GM23338 (cell line): ENCODE data around the gene HBZ. TPM values are rescaled to one million over a fixed set of nuclear protein-coding genes. Genes with fewer than 3 reads are reported as not detected.

Experiments used
- ATAC-seq: fragments of 200-7000 bp; cut with Tn5 transposase; 3 replicates; pipeline ENCODE4 v1.9.1; 2020
- DNase-seq: peaks from one replicate; pipeline ENCODE4 v3.0.0-alpha.2; 2015; ENCODE audit warnings: low spot score
- H2AFZ ChIP-seq: fragments of 200-600 bp; sonication (generic); 2 replicates; pipeline ENCODE4 v1.8.0; 2016; ENCODE audit warnings: antibody characterized with exemption, mild to moderate bottlenecking, moderate library complexity
- H3F3A ChIP-seq: fragments of 200-600 bp; sonication (generic); replicated peaks from 2 replicates; pipeline ENCODE4 v1.8.0; 2017; ENCODE audit warnings: antibody characterized with exemption, mixed run types, low read depth
- H3K27ac ChIP-seq: fragments of 200-600 bp; sonication (generic); 2 replicates; pipeline ENCODE4 v1.6.1; 2016; ENCODE audit warnings: low read depth
- H3K27me3 ChIP-seq: fragments of 200-600 bp; sonication (generic); 2 replicates; pipeline ENCODE4 v1.8.0; 2016; ENCODE audit warnings: mild to moderate bottlenecking, mixed run types, moderate library complexity; ENCODE audit not compliant: insufficient read depth
- H3K36me3 ChIP-seq: fragments of 200-600 bp; sonication (generic); 2 replicates; pipeline ENCODE4 v1.8.0; 2016; ENCODE audit warnings: mild to moderate bottlenecking; ENCODE audit not compliant: insufficient read depth
- H3K4me1 ChIP-seq: fragments of 200-600 bp; sonication (generic); 2 replicates; pipeline ENCODE4 v1.8.0; 2016; ENCODE audit warnings: mild to moderate bottlenecking, moderate library complexity; ENCODE audit not compliant: insufficient read depth
- H3K4me2 ChIP-seq: fragments of 200-600 bp; sonication (generic); 2 replicates; pipeline ENCODE4 v1.7.1; 2017; ENCODE audit warnings: mixed run types
- H3K4me3 ChIP-seq: fragments of 200-600 bp; sonication (generic); 2 replicates; pipeline ENCODE4 v1.6.1; 2016; ENCODE audit warnings: mixed run types
- H3K79me2 ChIP-seq: fragments of 200-600 bp; sonication (generic); replicated peaks from 2 replicates; pipeline ENCODE4 v1.8.0; 2017; ENCODE audit warnings: mild to moderate bottlenecking; ENCODE audit not compliant: insufficient read depth
- H3K9me2 ChIP-seq: fragments of 200-600 bp; sonication (generic); 2 replicates; pipeline ENCODE4 v1.8.0; 2017; ENCODE audit not compliant: insufficient read depth
- H4K20me1 ChIP-seq: fragments of 200-600 bp; sonication (generic); replicated peaks from 2 replicates; pipeline ENCODE4 v1.8.0; 2017; ENCODE audit warnings: mild to moderate bottlenecking; ENCODE audit not compliant: insufficient read depth
- H3K27ac Mint-ChIP-seq: 2 replicates; pipeline ENCODE4 v1.8.0; 2020; ENCODE audit warnings: inconsistent platforms, mild to moderate bottlenecking, moderate library complexity, mixed read lengths
- H3K27me3 Mint-ChIP-seq: 3 replicates; pipeline ENCODE4 v1.8.0; 2022; ENCODE audit warnings: low read depth, mild to moderate bottlenecking, moderate library complexity, mixed read lengths, inconsistent platforms; ENCODE audit not compliant: insufficient read depth, poor library complexity
- H3K36me3 Mint-ChIP-seq: 3 replicates; pipeline ENCODE4 v1.8.0; 2021; ENCODE audit warnings: low read depth, mild to moderate bottlenecking, inconsistent platforms, moderate library complexity, mixed read lengths
- H3K4me1 Mint-ChIP-seq: 3 replicates; pipeline ENCODE4 v1.8.0; 2020; ENCODE audit warnings: mild to moderate bottlenecking, inconsistent platforms, mixed read lengths
- H3K4me3 Mint-ChIP-seq: 3 replicates; pipeline ENCODE4 v1.8.0; 2021; ENCODE audit warnings: moderate library complexity, mild to moderate bottlenecking, inconsistent platforms, mixed read lengths
- H3K9me3 Mint-ChIP-seq: 3 replicates; pipeline ENCODE4 v1.8.0; 2020; ENCODE audit warnings: moderate library complexity, mild to moderate bottlenecking, inconsistent platforms, mixed read lengths
- CREB1 ChIP-seq: fragments of 250-450 bp; sonication (Bioruptor Pico); IDR thresholded peaks from 2 replicates; pipeline ENCODE4 v1.5.0; 2020; ENCODE audit warnings: low read depth, mild to moderate bottlenecking, moderate library complexity
- EZH2 ChIP-seq: fragments of 200-600 bp; sonication (generic); IDR thresholded peaks from one replicate; pipeline ENCODE4 v1.8.0; 2017; ENCODE audit warnings: antibody characterized with exemption, mild to moderate bottlenecking, low read depth; ENCODE audit not compliant: unreplicated experiment
- JUNB ChIP-seq: IDR thresholded peaks from one replicate; pipeline ENCODE4 v1.6.1; 2016; ENCODE audit warnings: antibody characterized with exemption; ENCODE audit not compliant: unreplicated experiment
- NANOG ChIP-seq: IDR thresholded peaks from 2 replicates; pipeline ENCODE4 v1.6.1; 2016; ENCODE audit warnings: antibody characterized with exemption, borderline replicate concordance
- REST ChIP-seq: IDR thresholded peaks from one replicate; pipeline ENCODE4 v1.6.1; 2018; ENCODE audit warnings: antibody characterized with exemption; ENCODE audit not compliant: unreplicated experiment
- ZNF114 ChIP-seq: fragments of 250-450 bp; sonication (Bioruptor Pico); IDR thresholded peaks from 2 replicates; pipeline ENCODE4 v1.5.0; 2020; ENCODE audit warnings: mild to moderate bottlenecking, moderate library complexity
- polyA plus RNA-seq: library from polyadenylated mRNA; unstranded; fragments of >200 nt; fragmentation: Nextera tagmentation; extraction: Ambion mirVana; gene quantifications from 2 replicates; pipeline ENCODE4 v1.2.1, GENCODE V29; 2016
- total RNA-seq: library from RNA; depleted of rRNA; stranded (reverse); fragments of >200 nt; shearing (Covaris generic); gene quantifications from 2 replicates; pipeline ENCODE4 v1.2.3, GENCODE V29; 2014
- TF ChIP-seq, protein P1 (sequence below): IDR thresholded peaks from 2 replicates; pipeline ENCODE4 v1.6.1; 2016; ENCODE audit warnings: antibody characterized with exemption
- TF ChIP-seq, protein P2 (sequence below), 2 experiments: fragments of 200-600 bp in 1 of 2; sonication (generic) in 1 of 2; conservative IDR thresholded peaks; 2 replicates each; pipeline versions ENCODE4 v1.5.1 to v1.6.1; 2016 to 2017; ENCODE audit warnings: antibody characterized with exemption in 2 of 2, low read depth in 2 of 2, mild to moderate bottlenecking in 2 of 2, moderate library complexity in 1 of 2
- TF ChIP-seq, protein P3 (sequence below): fragments of 250-450 bp; sonication (Bioruptor Pico); IDR thresholded peaks from 2 replicates; pipeline ENCODE4 v1.5.0; 2020; ENCODE audit warnings: mild to moderate bottlenecking, moderate library complexity

Gene HBZ
- total and polyA plus RNA-seq, 2 experiments from 2014 or later, result 0.39 TPM; not detected in 1

DNA sequence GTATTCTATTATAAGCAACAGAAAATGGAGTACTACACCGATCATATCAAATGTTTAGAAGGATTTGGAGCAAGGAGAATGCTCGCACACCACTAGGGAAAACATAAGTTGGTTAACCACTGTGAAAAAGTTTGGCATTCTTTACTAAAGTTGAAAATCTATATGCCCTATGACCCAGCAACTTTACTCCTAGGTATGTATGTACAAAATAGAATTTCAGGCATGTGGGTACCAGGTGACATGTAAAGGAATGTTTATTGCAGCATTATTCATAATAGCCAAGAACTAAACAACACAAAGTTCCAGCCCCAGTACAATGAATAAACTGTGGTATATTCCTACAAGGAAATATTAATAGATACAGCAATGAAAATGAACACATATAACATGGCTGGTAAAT, 5.8 kb upstream of the HBZ start (continued):
- TF ChIP-seq REST (no peak), ZNF114 (CRISPR knock-in tag) (no peak)

GRCh38 chr16:149024-149660, 3.3 kb upstream of the HBZ start:
- TF ChIP-seq, protein P1, sequence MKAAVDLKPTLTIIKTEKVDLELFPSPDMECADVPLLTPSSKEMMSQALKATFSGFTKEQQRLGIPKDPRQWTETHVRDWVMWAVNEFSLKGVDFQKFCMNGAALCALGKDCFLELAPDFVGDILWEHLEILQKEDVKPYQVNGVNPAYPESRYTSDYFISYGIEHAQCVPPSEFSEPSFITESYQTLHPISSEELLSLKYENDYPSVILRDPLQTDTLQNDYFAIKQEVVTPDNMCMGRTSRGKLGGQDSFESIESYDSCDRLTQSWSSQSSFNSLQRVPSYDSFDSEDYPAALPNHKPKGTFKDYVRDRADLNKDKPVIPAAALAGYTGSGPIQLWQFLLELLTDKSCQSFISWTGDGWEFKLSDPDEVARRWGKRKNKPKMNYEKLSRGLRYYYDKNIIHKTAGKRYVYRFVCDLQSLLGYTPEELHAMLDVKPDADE, result no peak
- no peak for TF ChIP-seq EZH2
- TF ChIP-seq NANOG, result no peak
- TF ChIP-seq CREB1 (CRISPR knock-in tag), result no peak
- TF ChIP-seq, protein P2, sequence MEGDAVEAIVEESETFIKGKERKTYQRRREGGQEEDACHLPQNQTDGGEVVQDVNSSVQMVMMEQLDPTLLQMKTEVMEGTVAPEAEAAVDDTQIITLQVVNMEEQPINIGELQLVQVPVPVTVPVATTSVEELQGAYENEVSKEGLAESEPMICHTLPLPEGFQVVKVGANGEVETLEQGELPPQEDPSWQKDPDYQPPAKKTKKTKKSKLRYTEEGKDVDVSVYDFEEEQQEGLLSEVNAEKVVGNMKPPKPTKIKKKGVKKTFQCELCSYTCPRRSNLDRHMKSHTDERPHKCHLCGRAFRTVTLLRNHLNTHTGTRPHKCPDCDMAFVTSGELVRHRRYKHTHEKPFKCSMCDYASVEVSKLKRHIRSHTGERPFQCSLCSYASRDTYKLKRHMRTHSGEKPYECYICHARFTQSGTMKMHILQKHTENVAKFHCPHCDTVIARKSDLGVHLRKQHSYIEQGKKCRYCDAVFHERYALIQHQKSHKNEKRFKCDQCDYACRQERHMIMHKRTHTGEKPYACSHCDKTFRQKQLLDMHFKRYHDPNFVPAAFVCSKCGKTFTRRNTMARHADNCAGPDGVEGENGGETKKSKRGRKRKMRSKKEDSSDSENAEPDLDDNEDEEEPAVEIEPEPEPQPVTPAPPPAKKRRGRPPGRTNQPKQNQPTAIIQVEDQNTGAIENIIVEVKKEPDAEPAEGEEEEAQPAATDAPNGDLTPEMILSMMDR (conservative IDR thresholded peaks at IDR 0.05; ENCODE audit: low read depth in 2 of 2), result no peak
- TF ChIP-seq, protein P3, sequence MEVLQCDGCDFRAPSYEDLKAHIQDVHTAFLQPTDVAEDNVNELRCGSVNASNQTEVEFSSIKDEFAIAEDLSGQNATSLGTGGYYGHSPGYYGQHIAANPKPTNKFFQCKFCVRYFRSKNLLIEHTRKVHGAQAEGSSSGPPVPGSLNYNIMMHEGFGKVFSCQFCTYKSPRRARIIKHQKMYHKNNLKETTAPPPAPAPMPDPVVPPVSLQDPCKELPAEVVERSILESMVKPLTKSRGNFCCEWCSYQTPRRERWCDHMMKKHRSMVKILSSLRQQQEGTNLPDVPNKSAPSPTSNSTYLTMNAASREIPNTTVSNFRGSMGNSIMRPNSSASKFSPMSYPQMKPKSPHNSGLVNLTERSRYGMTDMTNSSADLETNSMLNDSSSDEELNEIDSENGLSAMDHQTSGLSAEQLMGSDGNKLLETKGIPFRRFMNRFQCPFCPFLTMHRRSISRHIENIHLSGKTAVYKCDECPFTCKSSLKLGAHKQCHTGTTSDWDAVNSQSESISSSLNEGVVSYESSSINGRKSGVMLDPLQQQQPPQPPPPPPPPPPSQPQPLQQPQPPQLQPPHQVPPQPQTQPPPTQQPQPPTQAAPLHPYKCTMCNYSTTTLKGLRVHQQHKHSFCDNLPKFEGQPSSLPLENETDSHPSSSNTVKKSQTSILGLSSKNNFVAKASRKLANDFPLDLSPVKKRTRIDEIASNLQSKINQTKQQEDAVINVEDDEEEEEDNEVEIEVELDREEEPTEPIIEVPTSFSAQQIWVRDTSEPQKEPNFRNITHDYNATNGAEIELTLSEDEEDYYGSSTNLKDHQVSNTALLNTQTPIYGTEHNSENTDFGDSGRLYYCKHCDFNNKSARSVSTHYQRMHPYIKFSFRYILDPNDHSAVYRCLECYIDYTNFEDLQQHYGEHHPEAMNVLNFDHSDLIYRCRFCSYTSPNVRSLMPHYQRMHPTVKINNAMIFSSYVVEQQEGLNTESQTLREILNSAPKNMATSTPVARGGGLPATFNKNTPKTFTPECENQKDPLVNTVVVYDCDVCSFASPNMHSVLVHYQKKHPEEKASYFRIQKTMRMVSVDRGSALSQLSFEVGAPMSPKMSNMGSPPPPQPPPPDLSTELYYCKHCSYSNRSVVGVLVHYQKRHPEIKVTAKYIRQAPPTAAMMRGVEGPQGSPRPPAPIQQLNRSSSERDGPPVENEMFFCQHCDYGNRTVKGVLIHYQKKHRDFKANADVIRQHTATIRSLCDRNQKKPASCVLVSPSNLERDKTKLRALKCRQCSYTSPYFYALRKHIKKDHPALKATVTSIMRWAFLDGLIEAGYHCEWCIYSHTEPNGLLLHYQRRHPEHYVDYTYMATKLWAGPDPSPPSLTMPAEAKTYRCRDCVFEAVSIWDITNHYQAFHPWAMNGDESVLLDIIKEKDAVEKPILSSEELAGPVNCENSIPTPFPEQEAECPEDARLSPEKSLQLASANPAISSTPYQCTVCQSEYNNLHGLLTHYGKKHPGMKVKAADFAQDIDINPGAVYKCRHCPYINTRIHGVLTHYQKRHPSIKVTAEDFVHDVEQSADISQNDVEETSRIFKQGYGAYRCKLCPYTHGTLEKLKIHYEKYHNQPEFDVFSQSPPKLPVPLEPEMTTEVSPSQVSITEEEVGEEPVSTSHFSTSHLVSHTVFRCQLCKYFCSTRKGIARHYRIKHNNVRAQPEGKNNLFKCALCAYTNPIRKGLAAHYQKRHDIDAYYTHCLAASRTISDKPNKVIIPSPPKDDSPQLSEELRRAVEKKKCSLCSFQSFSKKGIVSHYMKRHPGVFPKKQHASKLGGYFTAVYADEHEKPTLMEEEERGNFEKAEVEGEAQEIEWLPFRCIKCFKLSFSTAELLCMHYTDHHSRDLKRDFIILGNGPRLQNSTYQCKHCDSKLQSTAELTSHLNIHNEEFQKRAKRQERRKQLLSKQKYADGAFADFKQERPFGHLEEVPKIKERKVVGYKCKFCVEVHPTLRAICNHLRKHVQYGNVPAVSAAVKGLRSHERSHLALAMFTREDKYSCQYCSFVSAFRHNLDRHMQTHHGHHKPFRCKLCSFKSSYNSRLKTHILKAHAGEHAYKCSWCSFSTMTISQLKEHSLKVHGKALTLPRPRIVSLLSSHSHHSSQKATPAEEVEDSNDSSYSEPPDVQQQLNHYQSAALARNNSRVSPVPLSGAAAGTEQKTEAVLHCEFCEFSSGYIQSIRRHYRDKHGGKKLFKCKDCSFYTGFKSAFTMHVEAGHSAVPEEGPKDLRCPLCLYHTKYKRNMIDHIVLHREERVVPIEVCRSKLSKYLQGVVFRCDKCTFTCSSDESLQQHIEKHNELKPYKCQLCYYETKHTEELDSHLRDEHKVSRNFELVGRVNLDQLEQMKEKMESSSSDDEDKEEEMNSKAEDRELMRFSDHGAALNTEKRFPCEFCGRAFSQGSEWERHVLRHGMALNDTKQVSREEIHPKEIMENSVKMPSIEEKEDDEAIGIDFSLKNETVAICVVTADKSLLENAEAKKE (CRISPR knock-in tag), result no peak
- TF ChIP-seq ZNF114 (CRISPR knock-in tag), result no peak
- no peak for TF ChIP-seq JUNB
- no peak overlapping the region for H3K4me3 ChIP-seq
- no peak overlapping the region for H3K4me2 ChIP-seq
- H3K27me3 ChIP-seq, result peaks cover 31% of the 10 kb centered on the region
- no peaks in the 10 kb centered on the region for H4K20me1 ChIP-seq
- H3K27me3 Mint-ChIP-seq, result peaks cover 10% of the 10 kb centered on the region
- H3K27ac Mint-ChIP-seq, result no peak overlapping the region
- no peaks in the 10 kb centered on the region for H3K79me2 ChIP-seq
- H3K9me3 Mint-ChIP-seq, result no peaks in the 10 kb centered on the region; the same call in 2 of the 3 replicates
- ATAC-seq (no peak), DNase-seq (no peak)
- no peaks in the 10 kb centered on the region for H3K36me3 ChIP-seq
- H3K4me3 Mint-ChIP-seq, result no peak overlapping the region
- no peaks in the 10 kb centered on the region for H3F3A ChIP-seq
- H2AFZ ChIP-seq, result 0 out of 2 replicates have a peak overlapping the region, but pooled peaks have one; percentile 14
- H3K27ac ChIP-seq, result no peak overlapping the region
- no peaks in the 10 kb centered on the region; the same call in 2 of the 3 replicates for H3K36me3 Mint-ChIP-seq
- H3K4me1 ChIP-seq, result no peaks in the 10 kb centered on the region
- H3K4me1 Mint-ChIP-seq, result no peaks in the 10 kb centered on the region
- no peaks in the 10 kb centered on the region for H3K9me2 ChIP-seq
